Ramos (cell line): Measurements from ENCODE around the gene TMPRSS3.
"Not testable (repeated sequence)": the region's sequence is repeated elsewhere in the genome, so short reads cannot be mapped to it uniquely, and the experiment has no call there.

Experiments
- in situ Hi-C: fragments of 300-500 bp; cut with MboI; formaldehyde crosslinking; loops from one replicate; pipeline ENCODE4 v1.14.3; 2022; ENCODE audit warnings: low sequenced_read_pairs; ENCODE audit not compliant: unreplicated experiment

TMPRSS3 gene

DNA sequence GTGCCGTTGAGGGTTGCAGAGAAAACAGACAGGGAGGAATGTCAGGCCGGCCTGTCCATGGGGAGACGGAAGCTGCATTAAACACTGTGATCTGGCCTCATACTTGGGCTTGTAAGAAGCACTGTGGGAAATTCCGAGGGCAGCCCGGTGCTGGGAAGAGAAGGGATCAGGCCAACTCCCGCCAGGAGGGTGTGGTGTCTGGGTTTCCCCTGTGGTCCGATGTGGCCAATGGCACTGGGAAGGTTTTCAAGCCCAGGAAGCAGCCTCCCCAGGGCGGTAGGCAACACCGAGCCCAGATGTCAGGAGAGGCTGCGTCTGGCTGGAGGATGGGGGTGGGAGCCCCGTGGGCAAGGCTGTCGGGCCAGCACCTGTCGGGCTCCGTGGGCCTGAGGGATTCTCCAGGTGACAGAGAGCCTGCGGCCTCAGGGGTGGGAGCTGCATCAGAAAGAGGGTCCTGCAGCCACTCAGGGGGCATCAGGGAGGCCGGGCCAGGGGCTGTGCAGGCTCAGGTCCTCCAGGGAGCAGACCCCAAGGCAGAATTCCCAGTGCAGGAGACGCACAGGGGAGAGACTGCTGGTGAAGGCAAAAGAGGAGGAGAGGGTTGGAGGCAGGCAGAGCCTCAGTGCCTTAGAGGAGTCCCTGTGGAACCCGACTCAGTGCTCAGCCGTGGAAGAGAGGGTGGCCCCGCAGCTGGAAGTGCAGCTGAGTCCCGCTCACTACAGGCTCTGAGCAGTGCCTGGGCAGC lies 16.2 kb upstream of the TMPRSS3 start:
- in situ Hi-C loops, result no loop called here

DNA sequence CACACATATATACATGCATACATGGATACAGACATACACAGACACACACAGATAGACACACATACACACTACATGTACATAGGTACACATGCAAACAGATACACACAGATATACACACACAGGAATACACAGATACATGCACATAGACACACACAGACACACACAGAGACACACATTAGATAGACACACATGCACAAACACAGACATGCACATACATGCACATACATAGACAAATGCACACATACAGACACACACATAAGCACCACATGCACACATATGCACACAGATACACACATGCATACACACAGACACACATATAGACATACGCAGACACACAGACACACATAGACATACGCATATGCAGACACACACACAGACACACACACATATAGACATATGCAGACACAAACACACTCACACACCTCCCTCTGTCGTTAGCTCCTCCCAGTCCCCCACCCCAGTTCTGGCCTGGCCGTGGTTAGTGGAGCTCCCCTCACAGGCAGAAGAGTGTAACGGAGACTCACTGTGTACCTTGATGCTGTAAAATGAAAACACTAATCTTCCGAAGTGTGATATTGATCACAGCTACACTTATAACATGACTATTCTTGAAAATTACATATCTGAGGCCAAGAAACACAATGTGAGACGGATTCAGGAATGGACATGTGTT lies 15.5 kb upstream of the TMPRSS3 start:
- in situ Hi-C loops, result no loop called here

DNA sequence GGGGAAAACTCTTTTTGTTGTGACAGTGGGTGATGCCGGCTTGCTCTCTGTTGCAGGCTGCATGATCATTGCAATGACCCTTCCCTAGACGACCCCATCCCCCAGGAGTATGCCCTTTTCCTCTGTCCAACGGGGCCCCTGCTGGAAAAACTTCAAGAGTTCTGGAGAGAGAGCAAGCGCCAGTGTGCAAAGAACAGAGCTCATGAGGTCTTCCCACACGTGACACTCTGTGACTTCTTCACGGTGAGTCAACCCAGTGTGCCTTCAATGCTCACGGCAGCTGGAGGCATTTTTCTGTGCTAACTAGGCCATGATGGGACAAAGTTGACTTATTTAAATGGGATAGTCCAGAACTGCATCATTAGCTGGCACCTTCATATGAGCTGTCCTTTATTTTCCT lies 13.5 kb upstream of the TMPRSS3 start:
- in situ Hi-C loops, result no loop called here

DNA sequence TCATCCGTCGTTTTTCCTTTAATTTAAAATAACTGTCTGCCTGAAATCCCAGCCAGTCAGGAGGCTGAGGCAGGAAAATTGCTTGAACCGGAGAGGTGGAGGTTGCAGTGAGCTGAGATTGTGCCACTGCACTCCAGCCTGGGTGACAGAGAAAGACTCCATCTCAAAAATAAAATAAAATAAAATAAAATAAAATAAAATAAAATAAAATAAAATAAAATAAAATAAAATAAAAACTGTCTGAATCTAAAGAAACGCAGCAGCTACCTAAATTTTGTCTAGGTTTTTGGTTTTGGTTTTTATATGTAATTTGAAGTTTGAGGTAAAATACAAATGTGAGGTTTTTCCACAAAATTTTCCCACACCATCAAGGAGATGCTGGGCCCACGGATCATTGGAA lies 12.9 kb upstream of the TMPRSS3 start:
- in situ Hi-C loops, result not testable (repeated sequence)

DNA sequence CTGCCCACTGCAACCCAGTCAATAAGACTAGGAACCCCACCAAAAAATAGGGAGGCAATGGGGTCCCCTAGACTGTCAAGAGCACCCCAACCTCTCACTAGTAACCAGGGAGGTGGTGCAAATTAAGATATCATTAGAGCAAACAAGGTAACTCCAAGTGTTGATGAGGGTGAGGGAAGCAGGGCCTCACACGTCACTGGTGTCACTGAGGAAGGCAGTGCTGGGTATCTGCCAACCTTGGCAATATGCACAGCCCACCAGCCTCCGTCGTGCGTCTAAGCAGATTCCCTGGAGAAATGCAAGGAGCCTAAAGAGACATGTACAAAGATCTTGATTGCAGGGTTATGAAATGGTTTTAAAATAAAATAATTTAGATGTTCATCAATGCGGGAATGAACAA lies 11.6 kb upstream of the TMPRSS3 start:
- in situ Hi-C loops, result no loop called here

DNA sequence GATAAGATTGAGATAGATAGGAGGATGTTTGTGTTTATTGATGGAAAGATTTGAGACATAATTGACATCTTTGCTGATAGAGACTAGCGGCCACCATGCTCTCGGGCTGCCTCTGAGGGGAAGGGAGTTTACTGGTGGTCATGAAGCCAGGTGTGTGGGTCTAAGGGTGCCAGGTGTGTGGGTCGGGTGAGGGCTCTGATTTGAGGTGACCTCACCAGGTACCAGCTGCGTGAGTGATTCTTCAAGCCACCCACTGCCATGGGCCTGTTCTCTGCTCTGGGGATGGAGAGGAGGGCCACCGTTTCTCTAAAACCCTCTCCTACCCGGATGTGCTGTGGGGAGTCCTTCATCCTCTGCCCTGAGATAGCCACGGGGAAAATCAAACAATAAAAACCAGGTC lies 11.0 kb upstream of the TMPRSS3 start:
- in situ Hi-C loops, result no loop called here

DNA sequence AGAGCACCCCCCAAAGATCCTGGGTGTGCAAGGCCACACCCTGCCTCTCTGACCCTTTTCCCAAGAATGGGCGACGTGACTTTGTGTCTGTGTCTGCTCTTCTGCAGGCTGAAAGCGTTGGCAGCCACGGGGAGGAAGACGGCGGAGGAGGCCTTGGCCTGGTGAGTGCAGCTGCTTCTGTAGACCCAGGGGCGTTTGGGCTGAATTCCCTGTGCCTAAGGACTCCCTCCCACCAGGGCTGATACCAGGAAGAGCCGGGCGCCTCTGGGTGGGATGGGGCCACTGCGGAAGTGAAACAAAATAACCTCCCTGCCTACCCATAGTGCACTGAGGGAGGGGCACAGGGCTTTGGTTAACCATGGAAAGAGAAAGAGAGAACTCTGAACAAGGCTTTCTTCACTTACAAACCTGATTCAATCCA lies 10.4 kb upstream of the TMPRSS3 start:
- in situ Hi-C loops, result no loop called here

DNA sequence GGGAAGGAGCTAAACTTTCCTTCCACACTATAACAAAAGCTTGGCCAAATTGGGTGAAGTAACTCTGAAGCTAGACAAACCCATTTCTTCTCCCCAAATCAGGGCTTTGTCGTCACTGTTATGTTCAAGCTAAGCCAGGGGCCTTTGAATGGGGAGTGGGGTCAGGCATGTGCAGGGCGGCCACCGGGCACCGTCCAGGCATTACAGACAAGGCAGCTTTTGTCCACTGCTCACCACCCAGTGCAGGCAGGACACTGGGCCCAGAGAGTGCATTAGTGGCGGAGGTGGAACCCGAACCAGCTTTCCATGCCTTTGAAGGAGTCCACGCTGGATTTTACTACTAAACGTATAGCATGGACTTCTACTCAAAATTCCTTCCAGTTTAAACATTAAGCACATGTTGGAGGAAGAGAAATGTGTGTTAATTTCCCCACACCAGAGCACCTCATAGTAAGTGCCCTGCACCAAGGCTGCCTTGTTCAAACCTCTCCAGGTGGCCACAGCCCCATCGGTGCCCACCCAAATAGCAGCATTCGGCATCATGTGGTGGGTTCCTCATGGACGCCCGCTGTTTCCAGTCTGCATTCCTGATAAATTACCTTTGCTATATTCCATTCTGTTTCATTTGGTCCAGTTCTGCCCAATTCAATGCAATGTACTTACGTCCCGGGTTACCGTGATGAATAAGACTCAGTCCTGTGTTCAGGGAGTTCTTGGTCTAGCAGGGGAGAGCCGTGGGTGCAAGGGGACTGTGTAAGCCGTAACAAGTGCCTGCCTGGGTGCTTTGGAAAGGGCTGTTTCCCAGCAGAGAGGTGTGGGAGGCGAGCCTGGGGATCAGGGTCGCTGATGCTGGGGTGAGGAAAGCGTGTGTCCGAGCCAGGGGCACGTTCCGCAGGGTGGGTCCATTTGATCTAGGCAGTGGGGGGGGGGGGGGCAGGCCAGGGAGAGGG lies 9.5 kb upstream of the TMPRSS3 start:
- in situ Hi-C loops, result no loop called here

DNA sequence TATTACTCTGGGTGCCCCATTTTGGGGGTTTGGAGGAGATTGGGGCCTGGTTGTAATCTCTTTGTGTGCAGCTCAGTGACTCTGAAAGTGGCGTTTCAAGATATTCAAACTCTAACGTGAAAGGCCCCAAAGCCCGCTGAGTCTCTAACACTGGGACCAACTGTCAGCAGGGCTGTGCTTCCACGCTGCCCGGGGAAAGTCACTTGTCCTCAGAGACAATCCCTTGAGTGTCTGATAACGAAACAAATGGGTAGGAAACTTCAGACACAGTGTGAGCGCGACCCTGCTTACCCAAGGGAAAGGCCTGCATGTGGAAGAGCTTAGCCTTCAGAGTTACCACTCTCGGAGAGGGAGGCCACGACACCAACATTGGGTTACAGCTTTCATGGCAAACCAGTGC lies 8.7 kb upstream of the TMPRSS3 start:
- in situ Hi-C loops, result no loop called here

DNA sequence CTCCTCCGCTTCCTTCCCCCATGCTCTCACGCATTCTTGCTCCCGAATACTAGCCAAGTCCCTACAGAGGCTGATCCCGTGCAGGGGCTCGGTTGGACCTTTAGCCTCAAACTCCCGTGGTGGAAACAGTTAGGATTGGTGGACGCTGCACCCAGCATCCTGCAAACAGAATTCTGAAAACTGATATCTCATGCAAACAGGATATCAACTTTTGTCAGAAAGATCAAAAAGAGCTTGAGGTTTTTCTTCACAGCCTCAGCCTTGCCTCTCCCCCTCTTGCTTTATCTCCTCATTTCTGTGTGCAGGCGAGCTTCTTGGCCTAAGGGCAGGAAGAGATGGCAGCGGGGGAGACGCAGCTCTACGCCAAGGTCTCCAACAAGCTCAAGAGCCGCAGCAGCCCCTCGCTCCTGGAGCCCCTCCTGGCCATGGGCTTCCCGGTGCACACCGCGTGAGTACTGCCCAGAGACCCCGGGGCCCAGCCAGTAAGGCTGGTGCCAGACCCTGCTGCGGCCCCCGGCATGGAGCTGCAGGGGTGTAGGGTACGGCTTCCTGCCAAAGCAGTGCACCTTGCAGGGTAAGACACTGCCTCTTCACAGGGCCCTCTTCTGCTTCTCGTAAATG lies 7.9 kb upstream of the TMPRSS3 start, which contains the start of gene UBASH3A:
UBASH3A (plus strand) TSS at position 292 of the 621 bp plus-strand sequence; CDS start at position 336, 44 bp downstream.
- in situ Hi-C loops, result no loop called here

DNA sequence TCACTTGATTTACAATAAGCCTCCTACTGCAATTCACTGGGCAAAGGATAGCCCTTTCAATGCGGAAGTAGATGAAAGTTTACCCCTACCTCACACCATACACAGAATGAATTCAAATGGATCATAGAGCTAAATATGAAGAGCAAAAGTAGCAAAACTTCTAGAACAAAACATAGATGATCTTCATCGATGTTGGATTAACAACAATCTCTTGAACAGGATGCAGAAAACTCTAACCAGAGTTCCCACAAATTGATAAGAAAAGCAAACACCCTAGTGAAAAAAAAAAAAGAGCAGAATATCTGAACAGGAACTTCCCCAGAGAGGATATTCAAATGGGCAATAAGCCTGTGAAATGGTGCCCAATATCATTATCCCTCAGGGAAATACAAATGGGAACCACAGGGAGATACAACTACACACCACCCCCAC lies 6.0 kb upstream of the TMPRSS3 start:
- in situ Hi-C loops, result no loop called here

DNA sequence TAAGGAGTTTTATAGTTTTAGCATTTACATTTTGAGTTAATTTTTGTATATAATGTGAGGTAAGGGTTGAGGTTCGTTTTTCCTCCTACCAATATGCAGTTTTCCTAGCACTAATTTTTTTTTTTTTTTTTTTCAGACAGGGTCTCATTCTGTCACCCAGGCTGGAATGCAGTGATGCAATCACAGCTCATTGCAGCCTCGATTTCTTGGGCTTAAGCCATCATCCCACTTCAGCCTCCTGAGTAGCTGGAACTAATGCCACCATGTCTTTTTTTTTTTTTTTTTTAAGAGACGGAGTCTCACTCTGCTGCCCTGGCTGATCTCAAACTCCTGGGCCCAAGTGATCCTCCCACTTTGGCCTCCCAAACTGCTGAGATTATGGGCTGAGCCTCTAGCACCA lies 5.3 kb upstream of the TMPRSS3 start:
- in situ Hi-C loops, result no loop called here

DNA sequence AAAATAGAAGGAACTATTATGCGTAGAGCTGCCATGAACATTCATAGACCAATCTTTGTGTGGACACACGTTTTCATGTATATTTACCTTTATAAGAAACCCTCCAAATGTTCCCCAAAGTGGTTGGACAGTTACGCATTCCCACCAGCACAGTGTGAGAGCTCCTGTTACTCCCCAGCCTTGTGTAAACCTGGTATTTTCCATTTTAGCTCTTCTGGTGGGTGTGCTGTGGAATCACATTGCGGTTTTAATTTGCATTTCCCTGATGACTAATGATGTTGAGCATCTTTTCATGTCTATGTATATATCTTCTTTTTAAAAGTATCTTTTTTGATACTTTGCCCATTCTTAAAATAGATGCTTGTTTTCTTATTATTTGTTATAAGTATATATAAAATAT lies 4.7 kb upstream of the TMPRSS3 start:
- in situ Hi-C loops, result no loop called here

DNA sequence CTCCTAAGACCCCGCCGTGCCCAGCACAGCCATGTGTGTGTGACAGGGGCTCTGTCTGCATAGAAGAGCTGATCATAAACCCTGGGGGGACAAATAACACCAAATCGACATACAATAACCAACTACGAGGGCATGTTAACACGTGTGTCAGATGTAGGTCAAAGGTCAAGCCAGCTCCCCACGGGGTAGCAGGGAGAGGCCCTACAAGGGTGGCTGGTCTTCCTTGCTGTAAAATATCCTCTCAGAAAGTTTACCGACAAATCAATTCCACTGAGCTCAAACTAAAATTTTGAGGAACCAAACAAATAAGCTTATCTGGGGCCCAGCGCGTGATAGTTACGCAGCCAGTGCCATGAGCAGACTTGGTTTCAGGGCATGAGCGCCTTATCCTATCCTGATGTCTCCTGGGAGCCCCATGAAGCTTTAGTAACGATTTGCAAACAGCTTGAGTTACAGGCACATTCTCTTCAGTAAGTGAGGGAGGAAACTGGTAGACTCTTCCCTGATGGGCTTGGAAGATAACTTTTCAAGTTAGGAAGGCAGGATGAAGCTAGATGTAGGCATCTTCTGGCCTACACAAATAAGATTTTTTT lies 2.7 kb upstream of the TMPRSS3 start:
- in situ Hi-C loops, result loop anchor here (25.0 kb wide), 1 partner anchor 339 kb away; no protein-coding TSS in a partner anchor

DNA sequence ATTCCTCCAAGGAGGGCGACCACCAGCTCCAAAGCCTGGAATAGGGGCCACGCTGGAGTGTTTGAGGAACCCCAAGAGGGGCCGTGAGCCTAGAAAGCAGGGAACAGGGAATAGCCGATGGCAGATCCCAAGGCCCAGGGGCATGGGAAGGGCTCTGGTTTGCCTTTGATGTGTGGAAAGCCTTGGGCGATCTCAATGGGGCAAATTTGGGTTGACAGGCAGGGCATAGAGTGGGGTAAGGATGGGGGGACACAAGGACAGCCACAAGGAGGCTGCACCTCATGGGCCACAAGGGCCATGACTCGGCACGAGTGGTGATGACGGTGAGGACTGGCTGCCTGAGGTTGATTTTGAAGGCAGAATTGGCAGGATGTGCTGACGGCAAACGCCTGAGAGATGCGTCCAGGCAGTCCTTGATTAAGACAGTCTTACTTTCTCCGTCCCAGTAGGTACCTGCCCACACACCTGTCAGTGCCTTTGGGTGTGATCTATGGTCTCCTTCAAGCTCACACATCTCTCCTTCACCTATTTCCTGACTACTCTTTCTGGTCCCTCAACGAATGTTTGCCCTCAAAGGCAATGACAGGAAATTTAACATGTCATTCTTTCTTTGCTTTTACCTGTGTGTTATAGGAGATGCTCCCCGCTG lies 2.0 kb upstream of the TMPRSS3 start:
- in situ Hi-C loops, result loop anchor here (25.0 kb wide), 1 partner anchor 339 kb away; no protein-coding TSS in a partner anchor

DNA sequence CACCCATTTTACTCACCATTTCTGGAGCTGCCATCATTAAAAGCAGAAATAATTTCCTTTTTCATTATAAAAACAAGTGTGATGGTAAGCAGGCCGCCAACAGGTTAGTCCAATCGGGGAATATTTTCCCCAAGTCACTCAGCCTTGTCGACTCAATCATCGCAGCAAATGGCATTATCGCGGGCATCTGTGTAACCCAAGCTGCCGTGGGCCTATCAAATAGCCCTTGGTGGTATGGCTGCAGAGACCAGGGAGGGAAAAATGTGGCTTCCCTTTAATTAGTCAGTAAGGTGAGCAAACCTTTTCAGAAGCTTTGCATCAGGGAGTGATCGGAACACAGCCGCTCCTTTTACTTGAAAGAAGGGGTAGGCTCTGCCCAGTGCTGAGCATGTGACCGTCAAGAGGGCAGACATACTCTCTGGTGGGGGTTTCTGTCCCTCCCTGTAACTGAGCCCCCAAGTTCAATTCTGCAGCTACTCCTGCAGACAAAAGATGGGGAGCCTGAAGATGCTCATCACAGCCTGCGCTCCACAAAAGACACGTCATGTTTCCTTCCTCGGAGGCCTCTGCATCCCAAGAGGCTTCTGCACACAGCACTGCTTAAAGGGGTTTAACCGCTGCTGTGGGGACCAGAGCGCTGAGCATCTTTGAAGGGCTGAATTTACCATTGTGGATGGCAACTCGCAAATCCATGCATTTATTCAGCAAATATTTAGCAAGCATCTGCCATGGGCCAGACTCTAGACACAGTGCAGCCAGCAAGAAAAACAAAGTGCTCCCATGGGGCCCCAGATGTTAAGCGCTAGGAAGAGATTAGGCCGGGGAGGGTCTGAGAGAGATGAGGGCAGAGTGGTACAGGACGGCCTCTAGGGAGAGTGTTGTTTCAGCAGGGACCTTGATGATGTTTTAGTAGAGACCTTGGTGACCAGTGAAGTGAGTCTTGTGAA lies 1.2 kb upstream of the TMPRSS3 start:
- in situ Hi-C loops, result loop anchor here (25.0 kb wide), 1 partner anchor 340 kb away; no protein-coding TSS in a partner anchor

DNA sequence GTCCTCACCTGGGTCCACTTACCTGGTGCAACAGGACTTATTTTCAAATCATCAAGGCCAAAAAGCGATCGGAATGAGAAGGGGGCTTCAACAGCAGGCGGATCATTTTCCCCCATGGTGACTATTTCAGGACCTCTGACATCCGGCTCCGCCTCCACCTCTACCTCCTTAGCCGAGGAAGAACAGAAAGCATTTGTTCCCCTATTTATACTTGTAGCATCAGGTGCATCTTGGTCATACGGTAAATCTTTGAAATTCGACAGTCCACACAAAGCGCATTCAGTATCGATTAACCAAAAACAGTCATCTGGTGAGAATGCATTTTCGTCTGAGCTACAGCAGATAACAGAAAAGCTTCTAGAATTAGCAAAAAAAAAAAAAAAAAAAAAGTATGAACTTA lies 550 bp downstream of the TMPRSS3 start:
- in situ Hi-C loops, result loop anchor here (25.0 kb wide), 1 partner anchor 342 kb away; no protein-coding TSS in a partner anchor

DNA sequence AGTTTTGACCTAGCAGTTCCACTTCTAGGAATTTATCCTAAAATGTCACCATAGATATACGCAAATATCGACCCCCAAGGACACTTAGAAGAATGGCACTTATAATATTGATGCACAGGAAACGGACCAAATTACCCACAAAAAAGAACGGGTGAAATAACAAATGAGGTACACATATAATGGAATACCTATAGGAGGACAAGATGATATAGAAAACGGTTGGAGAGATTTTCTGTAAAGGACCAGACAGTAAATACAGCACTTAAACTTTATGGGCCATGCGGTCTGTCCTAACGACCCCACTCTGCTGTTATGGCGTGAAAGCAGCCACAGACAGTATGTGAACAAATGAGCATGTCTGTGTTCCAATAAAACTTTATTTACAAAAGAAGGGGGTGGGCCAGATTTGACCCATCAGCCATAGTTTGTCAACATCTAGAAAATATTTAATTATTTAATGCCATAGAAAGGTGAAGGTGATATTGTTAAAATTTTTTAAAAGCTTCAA lies 2.4 kb downstream of the TMPRSS3 start:
- in situ Hi-C loops, result loop anchor here (25.0 kb wide), 1 partner anchor 344 kb away; no protein-coding TSS in a partner anchor
